SK-N-SH treated with all-trans-retinoic acid at 6 μM for 48 hours (cell line): Measurements from ENCODE around the gene GNPAT.

Experiments used
- ARNTL ChIP-seq: fragments of 450-650 bp; formaldehyde crosslinking; IDR thresholded peaks from 2 replicates; pipeline ENCODE4 v1.5.0; 2020; ENCODE audit warnings: low read depth, mild to moderate bottlenecking, moderate library complexity, borderline replicate concordance
- ESRRG ChIP-seq: fragments of 250-450 bp; sonication (Bioruptor Pico); IDR thresholded peaks from 2 replicates; pipeline ENCODE4 v1.6.1; 2021; ENCODE audit warnings: mild to moderate bottlenecking
- POU6F1 ChIP-seq: fragments of 250-450 bp; sonication (Bioruptor Pico); IDR thresholded peaks from 2 replicates; pipeline ENCODE4 v1.8.0; 2021; ENCODE audit warnings: low read depth, mild to moderate bottlenecking, moderate library complexity, borderline replicate concordance
- RARB ChIP-seq: fragments of 250-450 bp; sonication (Bioruptor Pico); IDR thresholded peaks from 2 replicates; pipeline ENCODE4 v1.8.0; 2021; ENCODE audit warnings: mild to moderate bottlenecking, moderate library complexity
- SNAI2 ChIP-seq: fragments of 250-450 bp; sonication (Bioruptor Pico); IDR thresholded peaks from 2 replicates; pipeline ENCODE4 v1.5.0; 2020; ENCODE audit warnings: mild to moderate bottlenecking, moderate library complexity
- TCF4 ChIP-seq: fragments of 250-450 bp; sonication (Bioruptor Pico); IDR thresholded peaks from 2 replicates; pipeline ENCODE4 v1.8.0; 2021; ENCODE audit warnings: mild to moderate bottlenecking, moderate library complexity, borderline replicate concordance
- ZNF565 ChIP-seq: fragments of 450-650 bp; formaldehyde crosslinking; conservative IDR thresholded peaks from 2 replicates; pipeline ENCODE4 v1.5.0; 2020; ENCODE audit warnings: low read depth, mild to moderate bottlenecking, moderate library complexity
- ZNF8 ChIP-seq: fragments of 450-650 bp; formaldehyde crosslinking; IDR thresholded peaks from 2 replicates; pipeline ENCODE4 v1.5.0; 2020; ENCODE audit warnings: mild to moderate bottlenecking, moderate library complexity

- TF ChIP-seq ZNF8 (CRISPR knock-in tag) (no peak), SNAI2 (CRISPR knock-in tag) (no peak), ESRRG (CRISPR knock-in tag) (no peak), RARB (CRISPR knock-in tag) (no peak), ARNTL (no peak), TCF4 (CRISPR knock-in tag) (no peak), ZNF565 (no peak), POU6F1 (CRISPR knock-in tag) (no peak)
Observed at GRCh38 chr1:231234506-231234905, 6.5 kb upstream of the GNPAT start.
